BLaER1 treated with 17β-estradiol and CSF1 and Interleukin-3, amounts not matched to agents 10 nM and 100 nM (cell line): ENCODE measurements around the gene AHSG.

Source experiments
- H3K27ac ChIP-seq, 11 experiments: shearing (Covaris generic); formaldehyde crosslinking; 2 replicates each; pipeline ENCODE4 v1.8.1; 2022
- H3K27me3 ChIP-seq, 11 experiments: shearing (Covaris generic); formaldehyde crosslinking; 2 replicates each; pipeline ENCODE4 v1.8.1; 2022
- H3K36me3 ChIP-seq, 11 experiments: shearing (Covaris generic); formaldehyde crosslinking; 2 replicates each; pipeline ENCODE4 v1.8.1; 2022
- H3K4me1 ChIP-seq, 10 experiments: shearing (Covaris generic); formaldehyde crosslinking; 2 replicates each; pipeline ENCODE4 v1.8.1; 2022
- H3K4me2 ChIP-seq, 11 experiments: shearing (Covaris generic); formaldehyde crosslinking; 2 replicates each; pipeline ENCODE4 v1.8.1; 2022
- H3K4me3 ChIP-seq, 10 experiments: shearing (Covaris generic); formaldehyde crosslinking; 2 replicates each; pipeline ENCODE4 v1.8.1; 2022
- H3K9ac ChIP-seq, 11 experiments: shearing (Covaris generic); formaldehyde crosslinking; 2 replicates each; pipeline ENCODE4 v1.8.1; 2022
- H3K9me3 ChIP-seq, 11 experiments: shearing (Covaris generic); formaldehyde crosslinking; replicated peaks in 1 of 11; 2 replicates each; pipeline ENCODE4 v1.8.1; 2022
- H4K20me1 ChIP-seq, 11 experiments: shearing (Covaris generic); formaldehyde crosslinking; 2 replicates each; pipeline ENCODE4 v1.8.1; 2022
- Cebpa-rat ChIP-seq, 11 experiments: shearing (Covaris generic); IDR thresholded peaks; 2 replicates each; pipeline ENCODE4 v1.8.1; 2022

AHSG gene

DNA sequence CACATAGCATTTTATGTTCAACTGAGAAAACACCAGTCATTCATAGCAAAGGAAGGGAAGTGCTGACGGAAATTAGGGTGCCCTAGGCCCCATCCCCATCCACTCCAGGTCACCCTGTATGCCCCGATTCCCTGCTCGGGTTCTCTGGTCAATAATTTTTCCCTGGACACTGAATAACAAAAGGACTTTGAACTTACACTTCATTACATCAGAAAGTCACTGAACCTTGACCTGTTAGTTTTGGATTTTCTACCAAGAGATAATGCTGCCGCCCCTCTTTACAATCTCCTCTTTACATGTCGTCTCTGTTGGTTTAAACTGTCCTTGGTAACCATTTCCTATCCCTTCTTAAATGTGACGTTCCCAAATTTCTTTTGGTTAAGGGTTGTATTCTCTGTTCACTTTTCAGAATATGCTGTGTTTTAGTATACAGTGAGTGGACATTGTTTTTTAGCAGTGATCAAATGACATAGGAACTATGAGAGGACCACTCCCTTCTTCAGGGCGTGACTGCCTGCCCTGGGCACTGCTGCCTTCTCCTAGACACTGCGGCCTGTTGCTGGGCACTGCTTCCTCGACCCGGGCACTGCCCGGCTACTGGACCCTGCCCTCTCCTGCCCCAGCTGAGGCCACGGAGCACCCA, 13.6 kb upstream of the AHSG start:
- Histone ChIP-seq H3K4me1 (no peaks in the 10 kb centered on the region; a peak in 1 of 20 replicates), H3K9me3 (no peaks in the 10 kb centered on the region), H3K4me3 (no peak overlapping the region), H3K4me2 (no peak overlapping the region), H4K20me1 (no peaks in the 10 kb centered on the region), H3K36me3 (no peaks in the 10 kb centered on the region), H3K27ac (no peak overlapping the region; a peak in 1 of 22 replicates), H3K9ac (no peak overlapping the region), H3K27me3 (no peaks in the 10 kb centered on the region)
- no peak for TF ChIP-seq Cebpa-rat (IDR thresholded peaks at IDR 0.05)

DNA sequence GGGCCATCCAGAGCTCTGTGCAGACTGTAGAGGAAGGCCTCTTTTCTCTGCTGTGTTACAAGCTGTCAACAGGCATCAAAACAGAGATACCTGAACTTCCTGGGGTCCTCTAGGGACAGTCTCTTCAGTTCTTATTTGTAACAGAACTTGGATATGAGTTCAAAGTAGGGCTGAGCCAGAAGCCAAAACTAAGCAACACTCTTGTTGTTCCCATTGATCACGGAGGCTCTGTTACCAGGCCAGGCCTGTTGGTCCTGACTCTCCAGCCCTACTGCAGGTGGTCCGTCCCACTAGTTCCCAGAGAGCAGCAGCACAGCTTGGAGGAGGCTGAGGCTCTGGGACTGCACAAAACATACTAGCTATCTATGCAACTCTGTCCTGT, 13.1 kb upstream of the AHSG start:
- Histone ChIP-seq H3K27ac (no peak overlapping the region), H3K4me2 (no peak overlapping the region), H3K36me3 (no peaks in the 10 kb centered on the region), H3K9me3 (no peaks in the 10 kb centered on the region), H3K27me3 (no peaks in the 10 kb centered on the region), H3K9ac (no peak overlapping the region), H4K20me1 (no peaks in the 10 kb centered on the region), H3K4me3 (no peak overlapping the region), H3K4me1 (no peaks in the 10 kb centered on the region; a peak in 1 of 20 replicates)
- no peak for TF ChIP-seq Cebpa-rat (IDR thresholded peaks at IDR 0.05)

DNA sequence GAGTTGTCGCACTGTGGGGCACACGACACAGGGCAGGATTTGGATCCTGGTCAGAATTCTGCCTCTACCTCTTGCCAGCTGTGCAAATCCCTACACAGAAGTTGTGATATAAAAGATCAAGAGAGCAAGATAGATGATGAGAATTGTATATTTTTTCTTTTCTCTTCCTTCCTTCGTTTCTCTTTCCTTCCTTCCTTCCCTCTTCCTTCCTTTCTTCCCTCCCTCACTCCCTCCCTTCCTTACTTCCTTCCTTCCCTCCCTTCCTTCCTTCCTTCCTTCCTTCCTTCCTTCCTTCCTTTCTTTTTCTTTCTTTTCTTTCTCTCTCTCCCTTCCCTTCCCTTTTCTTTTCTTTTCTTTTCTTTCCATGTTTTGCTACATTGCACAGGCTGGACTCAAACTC, 12.0 kb upstream of the AHSG start:
- no peak for TF ChIP-seq Cebpa-rat (IDR thresholded peaks at IDR 0.05)
- Histone ChIP-seq H3K9me3 (no peaks in the 10 kb centered on the region), H4K20me1 (no peaks in the 10 kb centered on the region), H3K9ac (no peak overlapping the region), H3K4me2 (no peak overlapping the region), H3K4me3 (no peak overlapping the region), H3K36me3 (no peaks in the 10 kb centered on the region), H3K27ac (no peak overlapping the region), H3K27me3 (no peaks in the 10 kb centered on the region), H3K4me1 (no peaks in the 10 kb centered on the region; a peak in 1 of 20 replicates)

- no peak for TF ChIP-seq Cebpa-rat (IDR thresholded peaks at IDR 0.05)
- H3K4me2 ChIP-seq: no peak overlapping the region
- no peaks in the 10 kb centered on the region for H3K9me3 ChIP-seq
- no peak overlapping the region for H3K4me3 ChIP-seq
- H3K4me1 ChIP-seq: no peaks in the 10 kb centered on the region; a peak in 1 of 20 replicates
- no peak overlapping the region for H3K27ac ChIP-seq
- no peaks in the 10 kb centered on the region for H3K36me3 ChIP-seq
- no peaks in the 10 kb centered on the region for H4K20me1 ChIP-seq
- no peaks in the 10 kb centered on the region for H3K27me3 ChIP-seq
- H3K9ac ChIP-seq: no peak overlapping the region
These were observed 9.7 kb upstream of the AHSG start for GRCh38 chr3:186603159-186603558.

DNA sequence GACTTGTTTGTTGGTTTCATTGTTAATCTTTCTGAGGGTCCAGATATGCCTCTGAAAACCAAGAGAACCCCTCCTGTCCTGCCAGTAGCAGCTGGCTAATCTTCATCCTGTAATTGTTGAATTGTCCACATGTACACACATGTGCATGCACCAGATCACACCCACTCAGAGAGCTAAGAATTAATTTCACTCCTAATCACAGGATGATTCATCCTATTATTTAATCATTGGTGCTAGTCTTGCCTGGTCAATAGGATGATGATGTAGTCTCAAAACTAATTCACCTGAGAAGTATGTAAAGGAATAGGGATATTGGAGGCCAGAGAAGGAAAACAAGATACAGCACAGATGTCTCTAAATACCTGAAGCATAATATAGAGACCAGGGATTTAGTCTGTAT, 7.8 kb upstream of the AHSG start:
- no peak overlapping the region for H3K4me3 ChIP-seq
- TF ChIP-seq Cebpa-rat (IDR thresholded peaks at IDR 0.05): no peak
- no peaks in the 10 kb centered on the region for H3K36me3 ChIP-seq
- no peaks in the 10 kb centered on the region for H3K9me3 ChIP-seq
- H4K20me1 ChIP-seq: no peaks in the 10 kb centered on the region
- no peaks in the 10 kb centered on the region for H3K4me1 ChIP-seq
- H3K9ac ChIP-seq: no peak overlapping the region
- no peak overlapping the region for H3K27ac ChIP-seq
- H3K4me2 ChIP-seq: no peak overlapping the region
- H3K27me3 ChIP-seq: no peaks in the 10 kb centered on the region

DNA sequence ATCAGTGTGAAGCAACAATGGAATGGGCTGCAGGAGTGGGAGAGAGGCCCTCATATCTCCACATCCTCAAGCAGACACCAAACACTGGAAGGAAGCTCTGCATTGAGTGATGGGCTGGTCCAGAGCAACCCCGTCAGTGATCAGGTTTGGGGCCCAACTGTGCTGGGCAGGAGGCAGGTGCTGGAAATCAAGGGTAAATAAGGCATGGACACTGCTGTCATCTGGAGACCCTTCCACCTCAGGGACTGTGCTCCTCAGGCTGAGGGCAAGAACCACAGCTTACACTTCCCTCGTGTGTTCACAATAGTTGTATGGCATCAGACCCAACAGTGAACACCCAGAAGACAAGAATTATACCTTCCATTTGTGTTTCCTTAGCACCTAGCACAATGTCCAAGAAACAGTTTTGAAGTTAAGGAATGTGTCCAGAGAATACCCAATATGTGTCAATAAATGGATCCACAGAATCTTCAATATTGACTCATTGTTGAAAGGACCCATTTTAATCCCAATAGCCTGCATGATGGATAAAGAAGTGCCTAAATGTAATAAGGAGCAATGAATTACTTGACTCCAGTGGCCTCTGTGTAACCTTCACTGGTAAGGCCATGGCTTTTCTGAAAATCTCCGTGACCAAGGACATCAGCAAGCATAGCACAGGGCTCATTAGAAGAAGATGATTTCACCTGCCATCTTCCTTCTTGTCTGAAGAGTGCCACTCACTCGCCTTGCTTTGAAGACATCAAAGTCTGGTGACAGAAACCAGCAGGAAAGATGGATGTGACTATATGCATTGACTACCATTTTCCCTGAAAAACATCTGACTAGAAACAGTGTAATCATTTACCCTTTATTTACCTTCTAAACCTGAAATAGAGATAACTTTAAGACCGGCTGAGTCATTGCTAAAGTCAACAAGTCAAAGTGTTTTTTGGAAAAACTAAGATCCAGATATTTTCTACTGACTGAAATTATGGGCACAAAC, 7.0 kb upstream of the AHSG start:
- no peak overlapping the region for H3K9ac ChIP-seq
- H3K4me3 ChIP-seq: no peak overlapping the region
- H4K20me1 ChIP-seq: no peaks in the 10 kb centered on the region
- H3K4me2 ChIP-seq: no peak overlapping the region
- H3K4me1 ChIP-seq: no peaks in the 10 kb centered on the region
- H3K27ac ChIP-seq: no peak overlapping the region
- no peaks in the 10 kb centered on the region for H3K27me3 ChIP-seq
- no peak for TF ChIP-seq Cebpa-rat (IDR thresholded peaks at IDR 0.05)
- H3K36me3 ChIP-seq: no peaks in the 10 kb centered on the region
- no peaks in the 10 kb centered on the region for H3K9me3 ChIP-seq

GRCh38 chr3:186608624-186609215, 4.1 kb upstream of the AHSG start:
- Histone ChIP-seq H3K9me3 (no peaks in the 10 kb centered on the region), H3K9ac (no peak overlapping the region), H3K36me3 (no peaks in the 10 kb centered on the region), H3K27me3 (no peaks in the 10 kb centered on the region; a peak in 1 of 22 replicates), H4K20me1 (no peaks in the 10 kb centered on the region), H3K4me2 (no peak overlapping the region), H3K4me3 (no peak overlapping the region), H3K27ac (no peak overlapping the region), H3K4me1 (peaks cover 0 to under 1% (median 0%) of the 10 kb centered on the region in 10 experiments; a peak in 2 of 20 replicates)
- TF ChIP-seq Cebpa-rat (IDR thresholded peaks at IDR 0.05): no peak

- H3K4me2 ChIP-seq: no peak overlapping the region
- no peak overlapping the region for H3K9ac ChIP-seq
- no peaks in the 10 kb centered on the region for H4K20me1 ChIP-seq
- H3K4me3 ChIP-seq: no peak overlapping the region
- no peaks in the 10 kb centered on the region for H3K9me3 ChIP-seq
- H3K4me1 ChIP-seq: peaks cover 0 to 7% (median 4%) of the 10 kb centered on the region in 10 experiments; a peak in 16 of 20 replicates
- H3K27ac ChIP-seq: no peak overlapping the region
- no peaks in the 10 kb centered on the region for H3K36me3 ChIP-seq
- no peak for TF ChIP-seq Cebpa-rat (IDR thresholded peaks at IDR 0.05)
- H3K27me3 ChIP-seq: peaks cover 0 to 3% (median 0%) of the 10 kb centered on the region in 11 experiments; a peak in 3 of 22 replicates
These were observed 3.5 kb upstream of the AHSG start for GRCh38 chr3:186609247-186609868.

DNA sequence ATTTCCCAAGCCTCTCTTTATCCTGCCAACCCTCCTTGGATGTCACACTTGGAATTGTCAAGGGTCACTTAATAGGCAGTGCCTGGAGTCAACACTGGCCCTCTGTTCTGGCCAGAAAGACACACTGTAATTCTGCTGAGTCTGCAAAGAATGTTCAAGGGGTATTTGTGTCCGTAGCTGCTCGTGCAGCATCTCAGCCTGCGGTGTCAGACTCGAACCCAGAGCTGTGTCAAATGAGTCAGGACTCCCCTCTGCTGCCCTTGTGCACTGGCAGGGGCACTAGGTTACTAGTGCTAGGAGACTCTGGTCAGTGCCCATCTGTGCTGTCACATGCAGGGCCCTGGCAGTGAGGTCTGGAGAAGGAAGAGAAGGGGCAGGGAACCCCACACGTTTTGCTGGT, 795 bp upstream of the AHSG start:
- H3K36me3 ChIP-seq: no peaks in the 10 kb centered on the region
- no peak overlapping the region for H3K9ac ChIP-seq
- no peak overlapping the region for H3K4me3 ChIP-seq
- no peak overlapping the region for H3K27ac ChIP-seq
- H3K27me3 ChIP-seq: peaks cover 0 to 7% (median 0%) of the 10 kb centered on the region in 11 experiments; a peak in 3 of 22 replicates
- H3K4me1 ChIP-seq: peaks cover 5 to 17% (median 11%) of the 10 kb centered on the region in 10 experiments; a peak in 18 of 20 replicates
- TF ChIP-seq Cebpa-rat (IDR thresholded peaks at IDR 0.05): no peak
- no peak overlapping the region for H3K4me2 ChIP-seq
- H4K20me1 ChIP-seq: no peaks in the 10 kb centered on the region
- no peaks in the 10 kb centered on the region for H3K9me3 ChIP-seq
